Left colon (tissue), 2 donors: ENCODE results near the gene SLC23A2. TPM values are rescaled to one million over a fixed set of nuclear protein-coding genes. Genes with fewer than 3 reads are reported as not detected.
"Not testable (repeated sequence)": the region's sequence is repeated elsewhere in the genome, so short reads cannot be mapped to it uniquely, and the experiment has no call there.

Experiments
- ATAC-seq: fragments of 200-7000 bp; cut with Tn5 transposase; one replicate; pipeline ENCODE4 v1.9.1; 2020; ENCODE audit warnings: mild to moderate bottlenecking, moderate library complexity
- DNase-seq, 2 donors: peaks; one replicate each; pipeline ENCODE4 v3.0.0-alpha.2; 2020
- intact Hi-C, 2 donors: fragments of 100-400 bp; cut with DNase I in 1 of 2; cut with micrococcal nuclease in 1 of 2; formaldehyde crosslinking; loops; one replicate each; pipeline versions ENCODE4 v1.11.2 to v1.14.0; 2022; cut with DNase I, micrococcal nuclease
- long read RNA-seq: library from polyadenylated mRNA; unstranded; transcript quantifications from one replicate; pipeline ENCODE4 v2.0.0, GENCODE V29; 2021
- total RNA-seq, 2 donors: library from RNA; stranded (reverse); fragmentation: NEBNext Ultra II Directional; extraction: Animal tissue kit (Norgen Biotek cat#: 25700); gene quantifications; one replicate each; pipeline ENCODE4 v1.2.1, GENCODE V29; 2021
- donor health status: DM: no; HTN: no; CAD: no.
- donor health status: DM: yes; HTN: yes; CAD: no.

SLC23A2 gene
- 10 to 100 TPM in 1 of 2 donors, 1 to 10 TPM in 1; 6.5 to 10.1 TPM for total RNA-seq
- long read RNA-seq, full-length matches to known transcripts: 1 of 2 reads
- long read RNA-seq, partial matches to known transcripts: 0 of 2 reads
- long read RNA-seq, other reads (novel, unspliced or antisense): 1 of 2 reads

GRCh38 chr20:5001174-5002076, at the start of gene SLC23A2:
Gene SLC23A2 (minus strand): TSS chr20:5001510. CDS start chr20:4932562, 68,948 bp downstream.
- DNase-seq (peak; percentile 27 to 61), ATAC-seq (peak; percentile 83)
- intact Hi-C loops: loop anchor here in 1 of 2 donors (10.0 kb wide), 1 partner anchor 103 kb away; no protein-coding TSS in a partner anchor

- DNase-seq: no peak
- intact Hi-C loops: no loop called here
- ATAC-seq: no peak
Observed at GRCh38 chr20:5046656-5047339, 45.5 kb upstream of the SLC23A2 start.

- intact Hi-C loops: no loop called here
- ATAC-seq: no peak
- DNase-seq: no peak
Observed at GRCh38 chr20:5045906-5046305, 44.6 kb upstream of the SLC23A2 start.

GRCh38 chr20:5044075-5044620, 42.8 kb upstream of the SLC23A2 start:
- DNase-seq (no peak), ATAC-seq (no peak)
- intact Hi-C loops: no loop called here

- intact Hi-C loops: no loop called here
- DNase-seq (no peak), ATAC-seq (no peak)
Observed at GRCh38 chr20:5041433-5041832, 40.1 kb upstream of the SLC23A2 start.

- ATAC-seq (no peak), DNase-seq (no peak)
- intact Hi-C loops: no loop called here
Observed at GRCh38 chr20:5040345-5040744, 39.0 kb upstream of the SLC23A2 start.

GRCh38 chr20:5039889-5040288, 38.6 kb upstream of the SLC23A2 start:
- intact Hi-C loops: no loop called here
- no peak for ATAC-seq
- no peak for DNase-seq

GRCh38 chr20:5039255-5039657, 37.9 kb upstream of the SLC23A2 start:
- DNase-seq (peak in 1 of 2 donors; percentile 13), ATAC-seq (no peak)
- intact Hi-C loops: no loop called here

GRCh38 chr20:5036828-5037227, 35.5 kb upstream of the SLC23A2 start:
- ATAC-seq (no peak), DNase-seq (no peak)
- intact Hi-C loops: no loop called here

GRCh38 chr20:5035518-5035917, 34.2 kb upstream of the SLC23A2 start:
- ATAC-seq, DNase-seq, intact Hi-C loops: not testable (repeated sequence)

GRCh38 chr20:5033566-5033965, 32.3 kb upstream of the SLC23A2 start:
- intact Hi-C loops: no loop called here
- ATAC-seq: no peak
- no peak for DNase-seq

- intact Hi-C loops, DNase-seq, ATAC-seq: not testable (repeated sequence)
Observed at GRCh38 chr20:5031701-5032100, 30.4 kb upstream of the SLC23A2 start.

- DNase-seq (no peak), ATAC-seq (no peak)
- intact Hi-C loops: no loop called here
Observed at GRCh38 chr20:5031206-5031557, 29.9 kb upstream of the SLC23A2 start.

- DNase-seq: no peak
Observed at GRCh38 chr20:5030348-5031205, 29.3 kb upstream of the SLC23A2 start.

GRCh38 chr20:5028258-5029059, 27.1 kb upstream of the SLC23A2 start:
- intact Hi-C loops: not testable (repeated sequence)

More at GRCh38 chr20:5030348-5031205, 29.3 kb upstream of the SLC23A2 start:
- intact Hi-C loops: no loop called here
- ATAC-seq: no peak

GRCh38 chr20:5024982-5025381, 23.7 kb upstream of the SLC23A2 start:
- DNase-seq (no peak), ATAC-seq (no peak)
- intact Hi-C loops: no loop called here

More at GRCh38 chr20:5028258-5029059, 27.1 kb upstream of the SLC23A2 start:
- not testable (repeated sequence) for DNase-seq, ATAC-seq

GRCh38 chr20:5024103-5024502, 22.8 kb upstream of the SLC23A2 start:
- intact Hi-C loops: no loop called here
- ATAC-seq: no peak

GRCh38 chr20:5023171-5023570, 21.9 kb upstream of the SLC23A2 start:
- intact Hi-C loops, DNase-seq, ATAC-seq: not testable (repeated sequence)

More at GRCh38 chr20:5024103-5024502, 22.8 kb upstream of the SLC23A2 start:
- DNase-seq: no peak
